ENCODE measurements around the gene STK24.
A peak's percentile ranks its signal among the peaks of the same experiment; 100 is the strongest.

Gene STK24

DNA sequence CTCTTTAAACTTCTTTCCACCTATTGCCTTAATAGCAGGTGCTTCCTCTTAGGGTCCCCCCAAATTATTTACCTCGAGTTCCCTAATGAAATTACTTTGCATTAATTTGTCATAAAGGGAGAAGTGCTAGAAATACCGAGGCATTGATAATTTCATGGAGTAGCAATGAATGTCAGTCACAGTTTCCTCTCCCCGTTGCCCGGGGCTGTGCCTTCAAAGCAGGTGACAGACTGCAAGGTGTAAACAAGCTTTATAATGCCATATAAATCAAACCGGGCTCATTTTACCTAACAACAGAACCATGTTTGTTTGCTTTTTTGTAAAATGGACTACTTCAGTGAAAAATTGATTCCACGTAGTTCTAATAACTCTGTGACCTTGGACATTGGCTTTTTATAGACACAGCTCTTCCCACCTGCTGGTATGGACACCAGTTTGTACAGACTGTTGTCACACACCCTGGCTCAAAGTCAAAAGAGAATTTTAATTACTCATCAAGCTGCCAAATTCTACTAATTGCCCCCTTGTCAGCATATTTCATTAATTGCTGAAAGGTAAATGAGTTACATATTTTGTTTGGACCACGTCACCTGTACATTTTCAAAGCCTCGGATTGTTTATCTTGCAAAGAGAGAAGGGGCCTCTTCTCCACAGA, 171.1 kb downstream of the STK24 start:
- H3K4me3 Mint-ChIP-seq: no peak overlapping the region
- TF ChIP-seq CTCF (IDR thresholded peaks at IDR 0.05; ENCODE audit: unreplicated experiment in 3 of 3): no peak
- peaks cover 55% of the 10 kb centered on the region for H3K36me3 Mint-ChIP-seq (ENCODE audit: low read depth)
- no peaks in the 10 kb centered on the region for H3K9me3 Mint-ChIP-seq
- peak overlapping the region in 1 of 3 experiments; percentile 25 for H3K27ac Mint-ChIP-seq
- peaks cover 38% of the 10 kb centered on the region for H3K4me1 Mint-ChIP-seq
- no peaks in the 10 kb centered on the region for H3K27me3 Mint-ChIP-seq (ENCODE audit: low read depth)

DNA sequence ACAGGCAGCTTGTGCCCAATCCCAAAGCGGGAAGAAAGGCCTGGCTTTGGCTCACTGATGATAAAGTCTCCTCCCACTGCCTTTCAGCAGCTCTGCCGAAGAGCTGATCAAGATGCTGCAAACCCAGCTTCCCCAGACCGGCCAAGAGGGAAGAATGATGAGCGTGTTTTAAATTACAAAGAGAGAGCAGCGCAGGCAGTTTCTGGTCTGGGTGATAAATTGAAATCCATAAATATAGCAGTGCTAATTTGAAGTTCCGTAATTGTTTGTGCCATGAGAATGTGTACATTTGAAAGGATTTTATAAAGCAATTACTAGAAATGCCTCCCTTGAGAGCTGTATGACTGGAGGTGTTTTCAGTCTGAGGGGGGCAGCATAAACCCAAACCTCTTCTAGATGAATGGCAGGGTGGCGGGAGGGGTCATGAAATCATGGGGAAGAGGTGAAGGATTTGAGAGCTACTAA, 171.8 kb downstream of the STK24 start:
- Mint-ChIP-seq H3K9me3 (no peaks in the 10 kb centered on the region), H3K4me1 (peaks cover 43% of the 10 kb centered on the region), H3K27ac (peak overlapping the region in 1 of 3 experiments; percentile 1), H3K36me3 (ENCODE audit: low read depth) (peaks cover 54% of the 10 kb centered on the region), H3K27me3 (ENCODE audit: low read depth) (no peaks in the 10 kb centered on the region), H3K4me3 (no peak overlapping the region)
- no peak for TF ChIP-seq CTCF (IDR thresholded peaks at IDR 0.05; ENCODE audit: unreplicated experiment in 3 of 3)

DNA sequence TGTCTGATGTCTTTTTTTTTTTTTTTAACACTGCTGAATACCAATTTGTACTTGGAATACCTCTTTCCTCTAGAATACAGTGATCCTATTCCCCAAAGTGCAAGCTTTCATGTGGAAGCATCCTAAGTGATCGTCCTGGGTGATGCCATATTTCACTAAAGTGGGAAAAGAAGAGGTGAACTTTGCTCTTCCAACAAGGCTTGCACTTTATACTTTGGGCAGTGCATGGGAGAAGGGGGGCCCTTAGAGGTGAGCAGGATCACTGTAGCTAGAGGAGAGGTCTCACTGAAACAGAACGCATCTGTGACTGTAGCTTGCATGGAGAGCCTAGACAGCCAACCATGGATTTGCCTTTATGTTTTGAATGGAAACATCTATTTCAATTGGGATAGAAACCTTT, 173.8 kb downstream of the STK24 start:
- Mint-ChIP-seq H3K27me3 (ENCODE audit: low read depth) (no peaks in the 10 kb centered on the region), H3K27ac (peak overlapping the region in 1 of 3 experiments; percentile 29), H3K36me3 (ENCODE audit: low read depth) (peaks cover 49% of the 10 kb centered on the region), H3K4me3 (no peak overlapping the region), H3K9me3 (no peaks in the 10 kb centered on the region), H3K4me1 (peaks cover 64% of the 10 kb centered on the region)
- TF ChIP-seq CTCF (IDR thresholded peaks at IDR 0.05; ENCODE audit: unreplicated experiment in 3 of 3): no peak

DNA sequence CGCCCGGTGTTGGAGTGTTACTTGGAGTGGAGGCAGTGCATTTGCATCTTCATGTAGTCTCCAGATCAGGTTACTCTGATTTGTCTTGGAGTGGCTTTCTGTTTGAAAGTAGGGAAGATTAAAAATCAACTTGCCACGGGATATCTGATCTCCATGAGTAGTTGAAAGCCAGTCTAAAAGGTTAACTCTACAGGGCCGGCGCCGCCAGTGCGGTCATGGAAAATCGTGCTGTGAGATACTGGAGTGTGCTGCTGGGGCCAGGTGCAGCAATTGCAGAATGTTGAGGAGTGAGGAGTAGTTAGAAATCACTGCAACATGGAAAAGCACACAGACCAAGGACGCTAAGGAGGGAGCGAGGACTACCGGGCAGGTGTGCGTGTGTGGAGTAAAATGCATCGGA, 175.0 kb downstream of the STK24 start:
- Mint-ChIP-seq H3K4me1 (peaks cover 73% of the 10 kb centered on the region), H3K36me3 (ENCODE audit: low read depth) (peaks cover 49% of the 10 kb centered on the region), H3K4me3 (no peak overlapping the region), H3K27me3 (ENCODE audit: low read depth) (no peaks in the 10 kb centered on the region), H3K27ac (peak overlapping the region; percentile 1 to 77 (median 16)), H3K9me3 (no peaks in the 10 kb centered on the region)
- TF ChIP-seq CTCF (IDR thresholded peaks at IDR 0.05; ENCODE audit: unreplicated experiment in 3 of 3): no peak

DNA sequence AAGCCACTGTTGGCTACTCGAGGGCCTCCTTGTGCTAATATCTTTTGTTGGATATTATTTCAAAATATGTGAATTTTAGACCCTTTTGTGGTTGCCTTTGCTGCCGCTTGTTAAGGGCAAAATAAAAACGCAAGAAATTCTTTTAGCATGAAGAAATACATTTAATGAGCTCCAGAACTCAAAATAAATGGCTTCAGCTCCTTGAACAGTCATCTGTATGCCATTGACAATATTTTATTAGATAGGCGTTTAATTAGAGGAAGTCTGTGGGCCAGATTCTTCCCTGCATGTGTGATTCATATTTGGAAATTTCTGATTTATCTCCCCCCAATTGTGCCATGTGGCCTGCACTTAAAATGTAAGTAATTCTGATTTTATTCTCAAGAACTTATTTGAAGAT, 177.2 kb downstream of the STK24 start:
- H3K36me3 Mint-ChIP-seq (ENCODE audit: low read depth): peaks cover 63% of the 10 kb centered on the region
- TF ChIP-seq CTCF (IDR thresholded peaks at IDR 0.05; ENCODE audit: unreplicated experiment in 3 of 3): no peak
- H3K4me1 Mint-ChIP-seq: peaks cover 64% of the 10 kb centered on the region
- no peaks in the 10 kb centered on the region for H3K27me3 Mint-ChIP-seq (ENCODE audit: low read depth)
- no peak overlapping the region for H3K4me3 Mint-ChIP-seq
- no peak overlapping the region for H3K27ac Mint-ChIP-seq
- H3K9me3 Mint-ChIP-seq: no peaks in the 10 kb centered on the region

DNA sequence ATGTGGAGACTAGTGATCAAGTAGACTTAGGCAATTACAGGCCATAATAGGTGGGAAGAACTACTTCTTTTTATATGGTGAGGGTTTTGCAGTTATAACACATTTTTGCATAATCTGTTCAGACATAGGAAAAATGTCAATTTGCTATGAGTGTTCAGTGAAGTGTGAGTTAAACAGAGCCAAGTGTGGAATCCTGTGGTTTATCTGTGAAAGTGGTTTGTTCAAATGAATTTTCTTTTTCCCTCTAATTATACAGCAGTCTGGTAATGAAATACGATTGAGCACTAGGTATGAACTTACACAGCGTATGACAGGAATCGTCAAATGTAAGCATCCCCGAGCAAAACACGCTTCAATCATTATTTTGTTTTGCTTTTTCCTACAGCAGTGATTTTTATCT, 178.3 kb downstream of the STK24 start:
- Mint-ChIP-seq H3K4me3 (no peak overlapping the region), H3K27ac (peak overlapping the region in 1 of 3 experiments; percentile 64), H3K36me3 (ENCODE audit: low read depth) (peaks cover 61% of the 10 kb centered on the region), H3K9me3 (no peaks in the 10 kb centered on the region), H3K27me3 (ENCODE audit: low read depth) (no peaks in the 10 kb centered on the region), H3K4me1 (peaks cover 61% of the 10 kb centered on the region)
- no peak for TF ChIP-seq CTCF (IDR thresholded peaks at IDR 0.05; ENCODE audit: unreplicated experiment in 3 of 3)
